Ramos (cell line): ENCODE measurements around the gene PRR12.

Source experiments
- in situ Hi-C: fragments of 300-500 bp; cut with MboI; formaldehyde crosslinking; loops from one replicate; pipeline ENCODE4 v1.14.3; 2022; ENCODE audit warnings: low sequenced_read_pairs; ENCODE audit not compliant: unreplicated experiment

Gene PRR12, protein sequence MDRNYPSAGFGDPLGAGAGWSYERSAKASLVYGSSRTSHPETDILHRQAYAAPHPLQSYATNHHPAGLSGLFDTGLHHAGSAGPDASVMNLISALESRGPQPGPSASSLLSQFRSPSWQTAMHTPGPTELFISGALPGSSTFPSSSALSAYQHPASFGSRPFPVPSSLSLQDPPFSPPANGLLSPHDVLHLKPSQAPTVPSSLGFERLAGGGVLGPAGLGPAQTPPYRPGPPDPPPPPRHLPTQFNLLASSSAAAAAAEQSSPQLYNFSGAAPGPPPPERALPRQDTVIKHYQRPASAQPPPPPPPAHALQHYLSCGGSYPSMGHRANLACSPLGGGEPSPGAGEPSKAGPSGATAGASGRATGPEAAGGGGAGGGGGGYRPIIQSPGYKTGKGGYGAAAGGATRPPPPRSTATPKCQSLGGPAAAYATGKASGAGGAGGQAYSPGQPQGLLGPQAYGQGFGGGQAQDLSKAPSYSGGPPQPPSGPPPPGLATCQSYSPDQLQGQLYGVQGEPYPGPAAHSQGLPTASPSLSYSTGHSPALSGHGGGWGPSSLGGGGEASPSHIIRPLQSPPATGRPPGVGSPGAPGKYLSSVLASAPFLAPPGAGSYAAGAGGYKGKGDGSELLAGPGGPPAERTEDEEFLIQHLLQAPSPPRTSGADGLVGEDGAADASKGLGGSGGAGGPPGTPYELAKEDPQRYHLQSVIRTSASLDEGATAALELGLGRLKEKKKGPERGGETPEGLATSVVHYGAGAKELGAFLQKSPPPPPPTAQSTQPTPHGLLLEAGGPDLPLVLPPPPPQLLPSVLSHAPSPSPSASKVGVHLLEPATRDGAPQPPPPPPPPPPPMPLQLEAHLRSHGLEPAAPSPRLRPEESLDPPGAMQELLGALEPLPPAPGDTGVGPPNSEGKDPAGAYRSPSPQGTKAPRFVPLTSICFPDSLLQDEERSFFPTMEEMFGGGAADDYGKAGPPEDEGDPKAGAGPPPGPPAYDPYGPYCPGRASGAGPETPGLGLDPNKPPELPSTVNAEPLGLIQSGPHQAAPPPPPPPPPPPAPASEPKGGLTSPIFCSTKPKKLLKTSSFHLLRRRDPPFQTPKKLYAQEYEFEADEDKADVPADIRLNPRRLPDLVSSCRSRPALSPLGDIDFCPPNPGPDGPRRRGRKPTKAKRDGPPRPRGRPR (N-terminal part only)

GRCh38 chr19:49590971-49591730 is at the start of gene PRR12:
Gene PRR12 (plus strand): TSS chr19:49591182. CDS start chr19:49591655, 473 bp downstream.
- in situ Hi-C loops: no loop called here

- in situ Hi-C loops: loop anchor here (5.0 kb wide), 1 partner anchor 35 kb away; no protein-coding TSS in a partner anchor
Measured at GRCh38 chr19:49541914-49542313, 49.1 kb upstream of the PRR12 start.

DNA sequence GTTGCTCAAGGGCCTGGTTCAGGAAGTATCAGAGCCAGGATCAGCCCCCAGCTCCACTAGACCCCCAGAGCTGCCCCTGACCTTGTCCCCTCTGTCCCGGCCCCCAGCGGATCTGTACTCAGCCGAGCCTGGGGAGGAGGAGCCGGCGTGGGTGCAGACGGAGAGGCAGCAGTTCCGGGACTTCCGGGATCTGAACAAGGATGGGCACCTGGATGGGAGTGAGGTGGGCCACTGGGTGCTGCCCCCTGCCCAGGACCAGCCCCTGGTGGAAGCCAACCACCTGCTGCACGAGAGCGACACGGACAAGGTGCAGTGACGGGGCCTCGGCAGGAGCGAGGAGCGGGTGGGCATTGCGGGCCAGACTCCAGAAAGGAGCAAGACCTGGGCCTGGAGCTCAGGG is 48.5 kb upstream of the PRR12 start:
- in situ Hi-C loops: loop anchor here (5.0 kb wide), 1 partner anchor 35 kb away; no protein-coding TSS in a partner anchor

DNA sequence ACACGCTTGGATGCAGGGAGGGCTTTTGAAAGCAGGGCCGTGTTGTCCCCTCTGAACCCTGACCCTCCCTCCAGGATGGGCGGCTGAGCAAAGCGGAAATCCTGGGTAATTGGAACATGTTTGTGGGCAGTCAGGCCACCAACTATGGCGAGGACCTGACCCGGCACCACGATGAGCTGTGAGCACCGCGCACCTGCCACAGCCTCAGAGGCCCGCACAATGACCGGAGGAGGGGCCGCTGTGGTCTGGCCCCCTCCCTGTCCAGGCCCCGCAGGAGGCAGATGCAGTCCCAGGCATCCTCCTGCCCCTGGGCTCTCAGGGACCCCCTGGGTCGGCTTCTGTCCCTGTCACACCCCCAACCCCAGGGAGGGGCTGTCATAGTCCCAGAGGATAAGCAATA is 48.0 kb upstream of the PRR12 start:
- in situ Hi-C loops: loop anchor here (5.0 kb wide), 1 partner anchor 36 kb away; no protein-coding TSS in a partner anchor

DNA sequence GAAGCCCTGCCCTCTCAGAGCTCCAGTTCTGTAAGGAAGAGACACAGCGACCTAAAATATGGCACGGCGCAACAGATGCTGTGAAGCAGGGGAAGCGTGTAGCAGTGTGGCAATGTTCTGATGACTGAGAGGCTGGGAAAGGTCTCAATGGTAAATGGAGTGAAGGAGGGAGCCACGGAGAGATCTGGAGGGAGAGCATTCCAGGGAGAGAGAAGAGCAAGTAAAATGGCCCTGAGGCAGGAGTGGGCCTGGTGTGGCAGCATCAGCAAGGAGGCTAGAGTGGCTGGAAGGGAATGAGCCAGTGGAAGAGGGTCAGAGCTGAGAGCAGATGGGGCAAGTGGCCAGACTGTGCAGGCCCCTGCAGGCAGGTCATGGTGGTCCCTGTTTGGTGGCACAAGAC is 46.8 kb upstream of the PRR12 start:
- in situ Hi-C loops: loop anchor here (5.0 kb wide), 1 partner anchor 37 kb away; no protein-coding TSS in a partner anchor

DNA sequence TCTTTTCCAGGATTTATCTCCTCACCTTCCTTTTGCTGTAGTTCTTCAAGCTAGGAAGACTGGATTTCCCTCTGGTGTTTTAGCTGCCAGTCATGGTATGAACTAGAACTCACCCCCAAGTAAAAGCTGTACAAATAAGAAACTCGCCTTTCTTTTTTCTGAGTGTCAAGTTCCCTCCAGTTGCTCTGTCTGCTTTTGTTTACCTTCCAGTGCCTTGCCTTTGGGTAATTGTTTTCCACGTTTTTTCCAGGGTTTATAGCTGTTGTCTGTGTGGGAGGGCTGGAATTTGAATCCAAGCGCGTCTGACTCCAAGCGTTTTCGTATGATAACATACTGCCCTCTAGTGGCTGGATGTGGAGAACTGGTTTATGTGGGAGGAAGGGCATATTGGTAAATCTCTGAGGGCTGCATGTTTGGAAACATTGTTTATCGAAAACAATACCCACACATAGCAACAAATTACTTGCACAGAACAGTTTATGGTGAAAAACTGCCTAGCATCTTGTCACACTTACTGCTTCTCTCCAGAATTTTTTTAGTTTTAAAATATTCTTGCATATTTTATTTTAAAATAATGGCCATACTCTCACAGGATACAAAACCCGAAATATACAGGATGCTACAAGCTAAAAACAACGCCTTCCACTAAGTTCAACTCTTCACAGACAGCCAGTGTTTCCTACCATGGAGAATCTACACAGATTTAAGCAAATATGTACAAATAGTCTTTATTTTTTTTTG is 44.0 kb upstream of the PRR12 start:
- in situ Hi-C loops: no loop called here

GRCh38 chr19:49549045-49549444 is 41.9 kb upstream of the PRR12 start:
- in situ Hi-C loops: no loop called here

DNA sequence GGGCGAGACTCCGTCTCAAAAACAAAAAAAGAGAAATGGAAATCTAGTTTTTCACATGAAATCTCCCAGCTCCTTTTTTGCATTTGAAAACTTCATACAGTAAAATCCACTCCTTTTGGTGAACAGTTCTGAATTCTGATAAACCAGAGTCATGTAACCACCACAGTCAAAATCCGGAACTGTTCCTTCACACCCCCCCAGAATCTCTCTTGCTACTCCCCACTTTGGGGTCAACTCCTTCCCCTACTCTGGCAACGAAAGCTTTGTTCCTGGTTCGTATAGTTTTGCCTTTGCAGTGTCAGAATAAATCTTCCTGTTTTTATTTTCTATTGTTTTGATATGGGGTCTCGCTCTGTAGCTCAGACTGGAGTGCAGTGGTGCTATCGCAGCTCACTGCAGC is 39.5 kb upstream of the PRR12 start:
- in situ Hi-C loops: no loop called here

DNA sequence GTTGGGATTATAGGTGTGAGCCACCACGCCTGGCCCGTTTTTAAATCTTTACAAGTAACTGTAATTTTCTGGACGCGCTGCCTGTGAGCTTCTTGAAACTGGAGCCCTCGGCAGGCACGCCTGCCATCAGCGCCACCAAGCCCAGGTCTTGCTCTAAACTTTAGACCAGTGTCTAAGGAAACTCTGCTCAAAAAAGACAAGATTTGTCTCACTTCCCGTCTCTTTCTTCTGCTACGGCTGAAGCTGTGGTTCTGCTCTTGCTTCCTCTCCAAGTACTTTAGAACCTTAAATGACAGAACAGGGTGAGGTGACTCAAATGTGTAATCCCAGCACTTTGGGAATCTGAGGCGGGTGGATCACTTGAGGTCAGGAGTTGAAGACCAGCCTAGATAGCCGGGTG is 38.2 kb upstream of the PRR12 start:
- in situ Hi-C loops: no loop called here

DNA sequence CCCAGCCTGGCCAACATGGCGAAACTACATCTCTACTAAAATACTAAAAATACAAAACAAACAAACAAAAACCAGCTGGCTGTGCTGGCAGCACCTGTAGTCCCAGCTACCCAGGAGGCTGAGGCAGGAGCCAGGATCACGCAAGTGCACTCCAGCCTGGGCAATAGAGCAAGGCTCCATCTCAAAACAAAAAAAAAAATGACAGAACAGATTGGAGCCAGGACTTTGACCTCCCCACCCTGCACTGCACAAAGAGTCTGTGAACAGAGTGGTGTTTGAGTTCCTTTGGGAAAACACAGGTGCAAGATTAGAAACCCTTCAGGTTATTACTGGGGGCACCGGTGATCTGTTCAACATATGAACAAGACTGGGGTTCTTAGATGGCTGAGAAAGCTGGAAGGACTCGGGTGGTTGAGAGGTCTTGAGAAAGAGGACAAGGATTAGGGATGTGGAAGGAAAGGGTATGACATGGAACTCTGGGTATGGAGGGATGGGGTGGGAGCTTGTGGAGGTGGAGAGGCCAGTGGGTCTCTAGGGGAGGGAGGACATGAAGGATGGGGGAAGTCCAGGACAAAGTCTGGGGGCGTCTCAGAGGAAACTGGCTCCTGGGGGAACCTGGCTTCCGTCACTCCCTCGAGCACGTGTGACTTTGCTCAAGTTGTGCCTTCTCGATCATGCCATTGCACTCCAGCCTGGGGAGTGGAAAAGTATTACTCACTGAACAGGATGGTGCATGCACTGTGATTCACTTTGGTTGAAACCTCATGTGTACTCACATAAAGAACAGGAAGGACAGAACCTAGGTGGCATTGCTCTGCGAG is 37.3 kb upstream of the PRR12 start:
- in situ Hi-C loops: no loop called here

DNA sequence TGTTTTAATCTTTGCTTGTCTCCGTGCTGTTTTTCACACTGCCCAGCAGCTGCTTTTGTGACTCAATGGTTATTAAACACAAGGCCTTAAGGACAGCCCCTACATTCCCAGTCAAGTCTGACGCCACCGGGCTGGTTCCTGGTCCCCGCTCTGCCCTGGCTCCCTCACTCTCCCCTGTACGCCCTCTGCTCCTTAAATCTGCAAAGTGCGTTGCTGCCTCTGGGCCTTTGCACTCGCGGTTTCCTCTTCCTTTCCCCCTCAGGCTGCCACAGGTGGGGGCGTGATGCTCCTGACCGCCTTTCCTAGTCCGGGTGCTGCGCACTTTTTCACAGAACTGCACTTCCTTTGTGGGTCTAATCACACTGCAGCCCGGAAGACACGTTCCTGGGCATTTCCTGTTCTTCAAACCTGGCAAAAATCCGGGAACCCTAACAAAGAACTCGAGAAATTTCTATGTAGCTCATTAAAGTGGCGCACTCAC is 36.2 kb upstream of the PRR12 start:
- in situ Hi-C loops: no loop called here

DNA sequence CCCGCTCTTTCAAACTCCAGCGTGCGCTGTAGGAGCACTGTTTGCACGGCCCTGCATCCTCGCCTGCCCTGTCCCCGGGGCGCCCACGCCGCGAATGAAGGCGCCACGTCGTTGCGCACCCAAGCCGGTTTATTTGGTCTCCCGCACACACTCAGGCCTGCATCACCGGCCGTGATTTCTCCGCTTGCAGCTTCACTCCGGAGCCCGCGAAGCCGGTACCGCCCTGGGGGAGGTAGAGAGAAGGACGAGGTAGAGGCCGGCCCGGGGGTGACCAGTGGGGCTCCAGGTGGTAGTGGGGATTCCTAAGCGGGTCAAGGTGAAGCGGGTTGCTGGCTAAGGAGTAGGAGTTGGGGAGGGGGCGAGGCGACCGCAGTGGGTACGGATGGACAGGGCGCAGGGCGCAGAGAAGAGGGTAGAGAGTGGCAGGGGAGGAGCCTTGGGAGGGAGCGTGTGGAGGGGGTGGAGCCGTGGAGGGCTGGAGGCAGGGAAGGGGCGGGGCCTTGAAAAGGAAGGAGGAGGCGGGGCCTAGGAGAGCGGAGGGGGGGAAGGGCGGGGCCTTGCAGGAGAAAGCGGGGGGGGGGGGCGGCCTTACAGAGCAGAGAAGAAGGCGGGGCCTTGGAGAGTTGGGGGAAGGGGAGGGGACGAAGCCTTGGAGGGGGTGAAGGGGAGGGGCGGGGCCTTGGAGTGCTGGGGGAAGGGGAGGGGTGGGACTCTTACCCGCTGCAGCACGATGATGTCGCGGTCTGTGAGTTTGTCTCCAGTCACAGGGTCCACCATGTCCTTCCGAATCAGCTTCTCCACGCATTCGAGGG is 35.2 kb upstream of the PRR12 start:
- in situ Hi-C loops: no loop called here

GRCh38 chr19:49556412-49557398 is 34.3 kb upstream of the PRR12 start:
- in situ Hi-C loops: no loop called here

GRCh38 chr19:49557641-49558325 is 33.2 kb upstream of the PRR12 start:
- in situ Hi-C loops: no loop called here

- in situ Hi-C loops: no loop called here
Measured at GRCh38 chr19:49558591-49558990, 32.4 kb upstream of the PRR12 start.

DNA sequence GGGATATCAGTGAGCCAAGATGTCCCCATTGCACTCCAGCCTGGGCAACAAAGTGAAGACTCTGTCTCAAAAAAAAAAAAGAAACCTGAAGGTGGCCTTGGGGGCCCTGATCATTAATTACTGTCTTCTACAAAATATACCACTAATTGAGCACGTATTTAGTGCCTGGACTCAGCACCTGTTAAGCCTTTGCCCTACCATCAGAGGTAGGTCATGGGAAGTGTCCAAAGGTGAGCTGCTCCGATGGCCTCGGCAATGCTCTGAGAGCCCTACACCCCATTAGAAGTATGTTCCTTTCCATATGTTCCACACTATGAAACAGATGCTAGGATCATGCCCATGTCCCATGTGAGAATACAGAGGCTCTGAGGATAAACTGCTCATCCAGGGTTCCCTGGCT is 31.5 kb upstream of the PRR12 start:
- in situ Hi-C loops: no loop called here
